GM19328 (cell line): ENCODE results near the gene CYP1A2.

Experiments used
- ATAC-seq: cut with Tn5 transposase; IDR thresholded peaks from one replicate; pipeline ENCODE4 v1.9.1; 2021; ENCODE audit warnings: mild to moderate bottlenecking, moderate library complexity; ENCODE audit not compliant: unreplicated experiment

The CYP1A2 gene

DNA sequence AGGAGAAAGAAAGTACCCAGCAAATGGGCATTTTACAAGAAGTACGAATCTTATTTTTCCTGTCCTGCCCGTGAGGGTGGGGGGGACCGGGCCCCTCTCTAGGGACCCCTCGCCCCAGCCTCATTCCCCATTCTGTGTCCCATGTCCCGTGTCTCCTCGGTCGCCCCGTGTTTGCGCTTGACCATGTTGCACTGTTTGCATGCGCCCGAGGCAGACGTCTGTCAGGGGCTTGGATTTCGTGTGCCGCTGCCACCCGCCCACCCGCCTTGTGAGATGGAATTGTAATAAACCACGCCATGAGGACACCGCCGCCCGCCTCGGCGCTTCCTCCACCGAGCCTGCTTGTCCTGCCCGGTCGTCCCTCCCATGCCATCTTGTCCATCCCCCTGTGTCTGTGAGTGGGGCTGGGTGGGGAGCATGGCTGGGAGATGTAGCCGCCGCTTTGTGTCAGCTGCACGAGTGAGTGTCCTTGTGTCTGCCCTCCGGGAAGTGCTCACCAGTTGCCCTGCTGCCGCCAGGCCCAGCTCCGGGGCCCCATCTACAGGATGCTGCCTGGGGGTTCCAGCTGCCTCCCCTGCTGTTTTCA is 54.3 kb downstream of the CYP1A2 start:
- ATAC-seq = no peak

DNA sequence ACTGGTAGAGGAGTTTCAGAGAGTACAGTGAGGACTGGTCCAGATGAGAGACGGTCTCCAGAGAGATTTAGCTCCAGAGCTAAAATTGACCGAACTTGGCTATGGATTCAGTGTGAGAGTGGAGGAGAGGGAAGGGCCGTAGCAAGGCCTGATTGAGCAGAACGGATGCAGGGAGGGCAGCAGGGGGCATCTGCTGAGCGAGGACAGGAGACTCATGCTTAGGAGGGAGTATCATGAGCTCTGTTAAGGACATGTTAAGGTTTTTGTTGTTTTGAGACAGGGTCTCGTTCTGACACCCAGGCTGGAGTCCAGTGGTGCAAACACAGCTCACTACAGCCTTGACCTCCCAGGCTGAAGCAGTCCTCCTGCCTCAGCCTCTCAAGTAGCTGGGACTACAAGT is 56.3 kb downstream of the CYP1A2 start:
- ATAC-seq = no peak
